Vagina (tissue), 2 donors: ENCODE results near the gene PRSS22. TPM values are rescaled to one million over a fixed set of nuclear protein-coding genes. Genes with fewer than 3 reads are reported as not detected.

Experiments
- DNase-seq, 2 donors: peaks; one replicate each; pipeline ENCODE4 v3.0.0-alpha.2; 2017; ENCODE audit errors: extremely low spot score in 2 of 2
- H3K27ac ChIP-seq: fragments of 200-600 bp; sonication (generic); one replicate; pipeline ENCODE4 v1.5.1; 2019
- H3K27me3 ChIP-seq: fragments of 200-600 bp; sonication (generic); one replicate; pipeline ENCODE4 v1.5.1; 2019
- H3K36me3 ChIP-seq, 2 donors: fragments of 200-600 bp; sonication (generic); one replicate each; pipeline ENCODE4 v1.5.1; 2017 to 2019
- H3K4me1 ChIP-seq: fragments of 200-600 bp; sonication (generic); one replicate; pipeline ENCODE4 v1.5.1; 2019
- H3K4me3 ChIP-seq, 2 donors: fragments of 200-600 bp; sonication (generic); 1 replicate in 1 of 2; 2 replicates in 1 of 2; pipeline ENCODE4 v1.5.1; 2016 to 2019
- H3K9me3 ChIP-seq: fragments of 200-600 bp; sonication (generic); one replicate; pipeline ENCODE4 v1.5.1; 2019
- POLR2A ChIP-seq, 2 donors: fragments of 450-650 bp; IDR thresholded peaks; one replicate each; pipeline ENCODE4 v1.6.1; 2017; ENCODE audit warnings: antibody characterized with exemption in 2 of 2, mild to moderate bottlenecking in 2 of 2, moderate library complexity in 2 of 2
- POLR2AphosphoS5 ChIP-seq, 2 donors: sonication (generic); formaldehyde crosslinking; IDR thresholded peaks; one replicate each; pipeline ENCODE4 v1.9.0; 2017; ENCODE audit warnings: antibody characterized with exemption in 2 of 2, mild to moderate bottlenecking in 2 of 2, low read depth in 1 of 2; ENCODE audit not compliant: insufficient read depth in 1 of 2
- intact Hi-C: fragments of 100-400 bp; cut with DNase I; formaldehyde crosslinking; loops from one replicate; pipeline ENCODE4 v1.15.1; 2023
- total RNA-seq: library from RNA; depleted of rRNA; stranded (reverse); fragments of >200 nt; gene quantifications from one replicate; pipeline ENCODE4 v1.2.3, GENCODE V29; 2016
- TF ChIP-seq, protein P1 (sequence below), 3 experiments: fragments of 450-650 bp in 2 of 3; fragments of 200-600 bp in 1 of 3; sonication (generic) in 1 of 3; IDR thresholded peaks; one replicate each; pipeline ENCODE4 v1.5.1; 2017 to 2019; ENCODE audit warnings: antibody characterized with exemption in 3 of 3, mild to moderate bottlenecking in 2 of 3, moderate library complexity in 2 of 3

Gene PRSS22
- total RNA-seq, 1 donor from 2014 or later: 38.8 TPM

DNA sequence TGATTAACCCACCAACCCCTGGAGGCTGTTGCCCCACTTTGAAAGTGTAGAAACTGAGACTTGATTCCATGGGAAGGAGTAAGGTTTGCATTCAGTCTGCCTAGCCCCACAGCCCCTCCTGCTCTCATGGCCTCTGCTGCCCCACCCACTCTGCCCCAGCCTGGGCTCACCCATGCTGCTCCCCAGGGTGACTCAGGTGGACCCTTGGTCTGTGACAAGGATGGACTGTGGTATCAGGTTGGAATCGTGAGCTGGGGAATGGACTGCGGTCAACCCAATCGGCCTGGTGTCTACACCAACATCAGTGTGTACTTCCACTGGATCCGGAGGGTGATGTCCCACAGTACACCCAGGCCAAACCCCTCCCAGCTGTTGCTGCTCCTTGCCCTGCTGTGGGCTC, 53.2 kb downstream of the PRSS22 start:
- Histone ChIP-seq H3K4me3 (no peak overlapping the region), H3K4me1 (no peaks in the 10 kb centered on the region), H3K36me3 (no peaks in the 10 kb centered on the region), H3K27me3 (no peaks in the 10 kb centered on the region), H3K9me3 (peaks cover 4% of the 10 kb centered on the region), H3K27ac (no peak overlapping the region)
- TF ChIP-seq, protein P1, sequence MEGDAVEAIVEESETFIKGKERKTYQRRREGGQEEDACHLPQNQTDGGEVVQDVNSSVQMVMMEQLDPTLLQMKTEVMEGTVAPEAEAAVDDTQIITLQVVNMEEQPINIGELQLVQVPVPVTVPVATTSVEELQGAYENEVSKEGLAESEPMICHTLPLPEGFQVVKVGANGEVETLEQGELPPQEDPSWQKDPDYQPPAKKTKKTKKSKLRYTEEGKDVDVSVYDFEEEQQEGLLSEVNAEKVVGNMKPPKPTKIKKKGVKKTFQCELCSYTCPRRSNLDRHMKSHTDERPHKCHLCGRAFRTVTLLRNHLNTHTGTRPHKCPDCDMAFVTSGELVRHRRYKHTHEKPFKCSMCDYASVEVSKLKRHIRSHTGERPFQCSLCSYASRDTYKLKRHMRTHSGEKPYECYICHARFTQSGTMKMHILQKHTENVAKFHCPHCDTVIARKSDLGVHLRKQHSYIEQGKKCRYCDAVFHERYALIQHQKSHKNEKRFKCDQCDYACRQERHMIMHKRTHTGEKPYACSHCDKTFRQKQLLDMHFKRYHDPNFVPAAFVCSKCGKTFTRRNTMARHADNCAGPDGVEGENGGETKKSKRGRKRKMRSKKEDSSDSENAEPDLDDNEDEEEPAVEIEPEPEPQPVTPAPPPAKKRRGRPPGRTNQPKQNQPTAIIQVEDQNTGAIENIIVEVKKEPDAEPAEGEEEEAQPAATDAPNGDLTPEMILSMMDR (IDR thresholded peaks at IDR 0.05): no peak
- TF ChIP-seq POLR2AphosphoS5 (IDR thresholded peaks at IDR 0.05; ENCODE audit: insufficient read depth in 1 of 2, low read depth in 1 of 2): no peak
- TF ChIP-seq POLR2A (IDR thresholded peaks at IDR 0.05): no peak
- intact Hi-C loops: no loop called here
- no peak for DNase-seq

DNA sequence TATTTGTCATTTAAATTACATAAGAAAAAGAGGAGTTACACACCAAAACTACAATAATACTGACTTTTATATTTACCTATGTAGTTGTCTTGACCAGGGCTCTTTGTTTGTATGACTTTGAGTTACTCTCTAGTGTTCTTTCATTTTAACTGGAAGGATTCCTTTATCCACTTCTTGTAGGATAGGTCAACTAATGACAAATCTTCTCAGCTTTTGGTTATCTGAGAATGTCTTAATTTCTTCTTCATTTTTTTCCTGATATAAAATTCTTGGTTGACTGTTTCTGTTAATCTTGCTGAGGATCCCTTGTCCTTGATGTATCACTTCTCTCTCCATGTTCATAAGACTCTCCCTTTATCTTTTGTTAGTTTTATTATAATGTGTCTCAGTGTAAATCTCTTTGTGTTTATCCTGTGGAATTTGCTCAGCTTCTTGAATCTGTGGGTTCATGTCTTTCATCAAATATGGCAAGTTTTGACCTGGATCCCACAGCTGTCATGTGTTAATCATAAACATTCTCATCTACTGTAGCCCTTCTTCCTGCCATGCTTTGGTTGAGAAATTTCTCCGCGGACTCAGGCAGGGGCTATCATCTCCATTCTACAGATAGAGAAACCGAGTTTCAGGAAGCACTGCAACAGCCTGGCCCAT, 54.3 kb downstream of the PRSS22 start:
- TF ChIP-seq POLR2AphosphoS5 (IDR thresholded peaks at IDR 0.05; ENCODE audit: insufficient read depth in 1 of 2, low read depth in 1 of 2): no peak
- no peak for DNase-seq
- Histone ChIP-seq H3K9me3 (peaks cover 4% of the 10 kb centered on the region), H3K27ac (no peak overlapping the region), H3K36me3 (no peaks in the 10 kb centered on the region), H3K4me1 (no peaks in the 10 kb centered on the region), H3K27me3 (no peaks in the 10 kb centered on the region), H3K4me3 (no peak overlapping the region)
- intact Hi-C loops: no loop called here

Other genes starting within 250 kb of the PRSS22 start
- gene KCTD5, start 175.6 kb downstream of the PRSS22 start, total RNA-seq: 19.4 TPM
- gene PRSS27, start 137.9 kb downstream of the PRSS22 start, total RNA-seq: 61.6 TPM
- gene SRRM2, start 105.5 kb downstream of the PRSS22 start, total RNA-seq: 534 TPM
- gene ELOB, start 80.9 kb downstream of the PRSS22 start, total RNA-seq: 530 TPM
- not detected for gene PRSS33, start 70.6 kb downstream of the PRSS22 start, total RNA-seq
- gene PRSS41, start 59.7 kb downstream of the PRSS22 start, total RNA-seq: not detected
- not detected for gene PRSS21, start 40.9 kb downstream of the PRSS22 start, total RNA-seq
- 11.3 TPM for gene ZG16B, start 27.9 kb downstream of the PRSS22 start, total RNA-seq
- gene FLYWCH2, start 25.0 kb upstream of the PRSS22 start, total RNA-seq: 65.1 TPM
- 32.9 TPM for gene FLYWCH1, start 53.8 kb upstream of the PRSS22 start, total RNA-seq
- gene KREMEN2, start 106.1 kb upstream of the PRSS22 start, total RNA-seq: not detected
- 2.7 TPM for gene PAQR4, start 111.2 kb upstream of the PRSS22 start, total RNA-seq
- 6.9 TPM for gene PKMYT1, start 122.3 kb upstream of the PRSS22 start, total RNA-seq
- gene CLDN9, start 154.8 kb upstream of the PRSS22 start, total RNA-seq: not detected
- not detected for gene CLDN6, start 160.0 kb upstream of the PRSS22 start, total RNA-seq
- 12.3 TPM for gene TNFRSF12A, start 162.2 kb upstream of the PRSS22 start, total RNA-seq
- gene HCFC1R1, start 165.8 kb upstream of the PRSS22 start, total RNA-seq: 39.0 TPM
- 22.6 TPM for gene THOC6, start 165.9 kb upstream of the PRSS22 start, total RNA-seq
- 52.5 TPM for gene BICDL2, start 178.8 kb upstream of the PRSS22 start, total RNA-seq
- gene MMP25, start 188.4 kb upstream of the PRSS22 start, total RNA-seq: 0.25 TPM
- gene IL32, start 207.5 kb upstream of the PRSS22 start, total RNA-seq: 13.0 TPM
- not detected for gene ZSCAN10, start 241.1 kb upstream of the PRSS22 start, total RNA-seq